ENCODE data around the gene ZNF555. TPM values are rescaled to one million over a fixed set of nuclear protein-coding genes. Genes with fewer than 3 reads are reported as not detected.

The ZNF555 gene
- total and polyA plus RNA-seq, 2 of the 13 experiments (the other 11 are each of a cell fraction or from before 2014, with no cell fraction given), result 5.0 to 8.0 TPM

- TF ChIP-seq TFAP4 (IDR thresholded peaks at IDR 0.05; ENCODE audit: borderline replicate concordance, low read depth) (peak; percentile 58; the same call in 1 of the 2 replicates), SETDB1 (CRISPR knock-in tag; IDR thresholded peaks at IDR 0.05; ENCODE audit: borderline replicate concordance) (no peak), THAP9 (CRISPR knock-in tag; IDR thresholded peaks at IDR 0.05; ENCODE audit: borderline replicate concordance) (peak; percentile 35; the same call in 1 of the 2 replicates), TEAD3 (CRISPR knock-in tag; optimal IDR thresholded peaks at IDR 0.05; ENCODE audit: borderline replicate concordance) (peak; percentile 37), EP300 (IDR thresholded peaks at IDR 0.05; ENCODE audit: low read depth in 2 of 2, low read length in 2 of 2) (peak in 1 of 2 experiments; percentile 24; a peak in 1 of 4 replicates), EP300 (CRISPR knock-in tag; IDR thresholded peaks at IDR 0.05; ENCODE audit: borderline replicate concordance) (no peak), KDM3A (CRISPR knock-in tag; IDR thresholded peaks at IDR 0.05; ENCODE audit: low read depth) (peak; percentile 71), MYNN (CRISPR knock-in tag; IDR thresholded peaks at IDR 0.05; ENCODE audit: low read depth) (0 out of 2 replicates have a peak, but pooled peaks have one; percentile 37), ZBTB40 (IDR thresholded peaks at IDR 0.05) (no peak), ZBTB40 (CRISPR knock-in tag; IDR thresholded peaks at IDR 0.05) (peak; percentile 73; the same call in 1 of the 2 replicates), ZNF225 (CRISPR knock-in tag; IDR thresholded peaks at IDR 0.05) (peak; percentile 53; the same call in 1 of the 2 replicates), ZNF451 (CRISPR knock-in tag; IDR thresholded peaks at IDR 0.05) (peak; percentile 50; the same call in 1 of the 2 replicates), CTCF (CRISPR knock-in tag; IDR thresholded peaks at IDR 0.05) (peak; percentile 25)
Observed at GRCh38 chr19:2867025-2867991, 26.0 kb downstream of the ZNF555 start, which contains the start of gene ZNF556 (continued).
